ENCODE data around the gene ANAPC10. TPM values are rescaled to one million over a fixed set of nuclear protein-coding genes. Genes with fewer than 3 reads are reported as not detected.
A peak's percentile ranks its signal among the peaks of the same experiment; 100 is the strongest.

Gene ANAPC10
- total RNA-seq, 1 experiment from 2014 or later = 38.9 TPM

DNA sequence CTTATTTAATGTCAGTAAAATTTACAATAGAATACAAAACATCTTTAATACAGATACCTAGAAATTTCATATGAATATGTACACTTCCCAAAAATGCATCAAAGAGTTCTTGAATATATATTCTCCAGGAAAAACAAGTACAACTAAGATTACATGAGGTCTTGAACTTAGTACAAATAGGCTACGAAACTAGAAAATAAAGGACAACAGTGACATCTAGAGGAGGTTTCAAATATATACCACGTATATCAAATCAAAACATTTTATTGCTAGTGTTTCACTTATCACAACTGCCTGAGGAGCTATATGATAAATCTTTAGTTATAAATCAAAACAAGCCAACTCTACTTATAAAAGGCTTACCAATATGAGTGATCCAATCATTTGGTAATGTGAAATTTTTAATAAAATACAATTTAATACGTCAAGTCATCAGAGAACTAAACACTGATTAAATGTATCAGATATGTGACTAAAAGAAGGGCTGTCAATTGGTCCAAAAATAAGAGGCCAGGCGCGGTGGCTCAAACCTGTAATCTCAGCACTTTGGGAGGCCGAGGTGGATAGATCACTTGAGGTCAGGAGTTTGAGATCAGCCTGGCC lies 36.6 kb downstream of the ANAPC10 start:
- H3K27ac Mint-ChIP-seq (ENCODE audit: low read depth, unreplicated experiment) = no peak overlapping the region
- intact Hi-C loops (cut with micrococcal nuclease) = loop anchor here (1.0 to 10.0 kb wide), 5 partner anchors 277 to 887 kb away; no protein-coding TSS in a partner anchor
- ChIA-PET CTCF (interaction anchor here (0.5 to 2.5 kb wide), 22 partner anchors 9 to 1629 kb away, joined by 3 to 15 read pairs (median 4); no protein-coding TSS in a partner anchor), POLR2A (interaction anchor here (0.5 to 0.9 kb wide), 3 partner anchors 11 to 1311 kb away, joined by 3 to 4 read pairs (median 3); no protein-coding TSS in a partner anchor)
- no TSS peak for BruUV-seq (replicated peaks)
- peak; percentile 34 for TF ChIP-seq CTCF (IDR thresholded peaks at IDR 0.05; ENCODE audit: unreplicated experiment)
- H3K36me3 Mint-ChIP-seq (ENCODE audit: insufficient read depth, unreplicated experiment) = peaks cover 24% of the 10 kb centered on the region
- H3K4me1 Mint-ChIP-seq (ENCODE audit: insufficient read depth, unreplicated experiment) = no peaks in the 10 kb centered on the region
- peak; percentile 60 for DNase-seq (ENCODE audit: unreplicated experiment)
- no peaks in the 10 kb centered on the region for H3K9me3 Mint-ChIP-seq (ENCODE audit: unreplicated experiment)
- H3K4me3 Mint-ChIP-seq (ENCODE audit: unreplicated experiment) = no peak overlapping the region
- no peaks in the 10 kb centered on the region for H3K27me3 Mint-ChIP-seq (ENCODE audit: insufficient read depth, unreplicated experiment)

DNA sequence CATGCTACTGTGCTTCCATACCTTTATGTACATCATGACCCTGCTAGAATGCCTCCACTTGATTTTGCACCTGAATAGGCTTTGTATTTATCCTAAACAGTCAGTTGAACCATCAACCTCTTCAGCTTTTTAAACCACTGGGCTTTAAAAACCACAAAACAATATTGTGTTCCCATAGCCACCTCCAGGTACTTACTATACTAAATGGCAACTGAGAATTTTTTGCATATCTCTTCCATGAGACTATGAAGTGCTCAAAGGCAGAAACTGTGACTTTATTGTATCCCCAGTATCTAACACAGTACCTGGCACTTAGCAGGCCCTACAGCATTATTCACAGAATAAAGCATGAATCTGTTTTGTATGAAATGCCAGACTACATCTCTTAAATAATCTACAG lies 39.7 kb downstream of the ANAPC10 start:
- Mint-ChIP-seq H3K9me3 (ENCODE audit: unreplicated experiment) (no peaks in the 10 kb centered on the region), H3K4me3 (ENCODE audit: unreplicated experiment) (no peak overlapping the region), H3K36me3 (ENCODE audit: insufficient read depth, unreplicated experiment) (peaks cover 14% of the 10 kb centered on the region), H3K27me3 (ENCODE audit: insufficient read depth, unreplicated experiment) (no peaks in the 10 kb centered on the region), H3K4me1 (ENCODE audit: insufficient read depth, unreplicated experiment) (no peaks in the 10 kb centered on the region), H3K27ac (ENCODE audit: low read depth, unreplicated experiment) (no peak overlapping the region)
- no TSS peak for BruUV-seq (replicated peaks)
- CTCF ChIA-PET = interaction anchor here (0.5 to 1.2 kb wide), 4 partner anchors 10 to 884 kb away, joined by 3 read pairs; no protein-coding TSS in a partner anchor
- no peak for TF ChIP-seq CTCF (IDR thresholded peaks at IDR 0.05; ENCODE audit: unreplicated experiment)
- intact Hi-C loops (cut with micrococcal nuclease) = no loop called here
- no peak for DNase-seq (ENCODE audit: unreplicated experiment)
- POLR2A ChIA-PET = no interaction called here

DNA sequence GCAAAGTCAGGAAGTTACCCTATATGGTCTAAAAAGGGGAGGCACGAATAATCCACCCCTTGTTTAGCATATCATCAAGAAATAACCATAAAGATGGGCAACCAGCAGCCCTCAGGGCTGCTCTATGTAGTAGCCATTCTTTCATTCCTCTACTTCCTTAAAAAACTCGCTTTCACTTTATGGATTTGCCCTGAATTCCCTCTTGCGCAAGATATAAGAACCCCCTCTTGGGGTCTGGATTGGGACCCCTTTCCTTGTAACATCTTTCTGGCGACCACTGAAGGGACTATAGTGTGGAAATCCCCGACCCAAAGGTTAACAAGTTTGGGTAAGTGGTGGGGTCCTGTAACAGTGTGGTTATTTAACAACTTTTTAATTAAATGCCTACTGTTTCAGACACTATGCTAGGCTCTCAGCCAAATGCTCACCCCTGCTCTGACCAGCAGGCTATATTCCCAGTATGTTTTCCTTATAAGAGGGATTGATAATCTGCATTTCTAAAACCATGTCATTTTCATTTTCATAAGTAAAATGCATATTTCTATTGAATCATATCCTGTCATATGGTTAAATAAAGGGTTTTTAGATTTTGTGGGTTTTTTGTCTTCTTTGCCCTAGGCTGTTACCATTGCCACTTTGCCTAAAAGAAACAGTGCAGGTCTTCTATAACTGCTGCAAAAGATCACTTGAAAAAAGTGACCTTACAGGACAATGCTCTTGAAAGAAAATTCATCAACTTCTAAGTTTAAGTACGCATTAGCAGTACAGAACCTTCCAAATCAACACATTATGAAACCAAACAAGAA lies 41.5 kb downstream of the ANAPC10 start:
- no peak for TF ChIP-seq CTCF (IDR thresholded peaks at IDR 0.05; ENCODE audit: unreplicated experiment)
- DNase-seq (ENCODE audit: unreplicated experiment) = no peak
- no peaks in the 10 kb centered on the region for H3K9me3 Mint-ChIP-seq (ENCODE audit: unreplicated experiment)
- ChIA-PET POLR2A (interaction anchor here (1.1 kb wide), 1 partner anchor 11 kb away, joined by 3 read pairs; no protein-coding TSS in a partner anchor), CTCF (no interaction called here)
- no peaks in the 10 kb centered on the region for H3K4me1 Mint-ChIP-seq (ENCODE audit: insufficient read depth, unreplicated experiment)
- no peaks in the 10 kb centered on the region for H3K27me3 Mint-ChIP-seq (ENCODE audit: insufficient read depth, unreplicated experiment)
- no peak overlapping the region for H3K4me3 Mint-ChIP-seq (ENCODE audit: unreplicated experiment)
- intact Hi-C loops (cut with micrococcal nuclease) = no loop called here
- BruUV-seq (replicated peaks) = no TSS peak
- H3K27ac Mint-ChIP-seq (ENCODE audit: low read depth, unreplicated experiment) = no peak overlapping the region
- H3K36me3 Mint-ChIP-seq (ENCODE audit: insufficient read depth, unreplicated experiment) = peaks cover 10% of the 10 kb centered on the region

DNA sequence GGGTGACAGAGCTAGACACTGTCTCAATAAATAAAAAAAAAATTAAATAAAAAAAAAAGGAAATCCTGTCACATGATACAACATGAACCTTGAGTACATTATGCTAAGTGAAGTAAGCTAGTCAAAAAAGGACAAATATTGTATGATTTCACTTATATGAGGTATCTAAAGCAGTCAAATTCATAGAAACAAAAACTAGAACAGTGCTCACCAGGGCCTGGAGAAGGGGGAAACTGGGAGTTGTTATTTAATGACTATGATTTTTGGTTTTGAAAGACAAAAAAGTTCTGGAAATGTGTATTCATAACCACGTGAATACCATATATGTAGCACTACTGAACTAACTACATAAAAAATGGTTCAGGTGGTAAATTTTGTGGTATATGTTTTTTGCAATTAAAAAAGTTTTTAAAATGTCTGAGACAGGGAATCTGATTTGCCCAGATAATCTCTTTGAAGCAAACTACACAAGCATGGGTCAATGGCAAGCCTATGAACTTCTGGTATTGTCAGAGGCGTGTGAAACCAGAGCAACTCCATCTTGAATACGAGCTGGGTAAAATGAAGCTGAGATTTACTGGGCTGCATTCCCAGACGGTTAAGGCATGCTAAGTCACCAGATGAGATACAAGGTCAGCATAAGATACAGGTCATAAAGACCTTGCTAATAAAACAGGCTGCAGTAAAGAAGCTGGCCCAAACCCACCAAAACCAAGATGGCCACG lies 42.3 kb downstream of the ANAPC10 start:
- no TSS peak for BruUV-seq (replicated peaks)
- Mint-ChIP-seq H3K36me3 (ENCODE audit: insufficient read depth, unreplicated experiment) (peaks cover 10% of the 10 kb centered on the region), H3K27ac (ENCODE audit: low read depth, unreplicated experiment) (no peak overlapping the region), H3K4me1 (ENCODE audit: insufficient read depth, unreplicated experiment) (no peaks in the 10 kb centered on the region), H3K9me3 (ENCODE audit: unreplicated experiment) (no peaks in the 10 kb centered on the region), H3K4me3 (ENCODE audit: unreplicated experiment) (no peak overlapping the region), H3K27me3 (ENCODE audit: insufficient read depth, unreplicated experiment) (no peaks in the 10 kb centered on the region)
- no peak for DNase-seq (ENCODE audit: unreplicated experiment)
- intact Hi-C loops (cut with micrococcal nuclease) = no loop called here
- no peak for TF ChIP-seq CTCF (IDR thresholded peaks at IDR 0.05; ENCODE audit: unreplicated experiment)
- POLR2A ChIA-PET = no interaction called here
- CTCF ChIA-PET = interaction anchor here (1.1 kb wide), 1 partner anchor 882 kb away, joined by 5 read pairs; no protein-coding TSS in a partner anchor
